BE2C (cell line): Measurements from ENCODE around the gene INTS3.

Experiments used
- DNase-seq: peaks from one replicate; pipeline ENCODE4 v3.0.0-alpha.2; 2020
- H3K27me3 ChIP-seq: fragments of 250-450 bp; sonication (Bioruptor Pico); 2 replicates; pipeline ENCODE4 v1.5.1; 2020; ENCODE audit warnings: mild to moderate bottlenecking
- H3K36me3 ChIP-seq: fragments of 250-450 bp; sonication (Bioruptor Pico); 2 replicates; pipeline ENCODE4 v1.5.1; 2020; ENCODE audit warnings: mild to moderate bottlenecking
- H3K4me1 ChIP-seq: fragments of 250-450 bp; sonication (Bioruptor Pico); 2 replicates; pipeline ENCODE4 v1.5.1; 2020
- H3K4me3 ChIP-seq: 2 replicates; pipeline ENCODE4 v1.5.1; 2011; ENCODE audit warnings: low read depth, low read length
- H3K9me3 ChIP-seq: fragments of 250-450 bp; sonication (Bioruptor Pico); 2 replicates; pipeline ENCODE4 v1.5.1; 2020
- CTCF ChIP-seq: IDR thresholded peaks from 2 replicates; pipeline ENCODE4 v1.5.1; 2012; ENCODE audit warnings: mild to moderate bottlenecking, low read depth, low read length

The INTS3 gene

DNA sequence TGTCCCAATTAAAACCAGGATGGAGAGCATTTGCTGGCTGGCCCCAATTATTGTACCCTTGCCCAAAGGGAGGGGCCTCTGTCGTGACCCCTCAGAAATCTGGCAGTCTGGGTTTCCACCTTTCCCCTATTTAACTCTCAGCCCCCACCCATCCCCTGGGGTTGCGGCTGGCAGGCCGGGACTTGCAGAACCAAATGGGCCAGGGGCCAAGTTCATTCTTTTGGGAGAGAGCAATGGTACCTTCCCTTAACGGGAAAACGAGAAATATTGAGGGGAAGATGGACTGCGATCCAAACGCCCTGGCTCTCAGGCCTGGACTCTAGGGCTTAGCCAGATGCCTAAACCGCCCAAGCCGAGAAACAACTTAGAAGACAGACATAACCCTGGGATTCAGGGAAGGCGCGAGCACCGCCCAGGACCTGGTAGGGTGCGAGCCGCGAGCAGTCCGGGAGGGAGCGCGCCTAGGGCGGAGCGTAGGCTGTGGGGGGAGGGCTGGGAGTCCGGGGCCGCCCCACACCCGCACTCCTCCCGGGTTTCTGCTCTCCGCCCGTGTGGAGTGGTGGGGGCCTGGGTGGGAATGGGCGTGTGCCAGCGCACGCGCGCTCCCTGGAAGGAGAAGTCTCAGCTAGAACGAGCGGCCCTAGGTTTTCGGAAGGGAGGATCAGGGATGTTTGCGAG lies 47.1 kb downstream of the INTS3 start, which contains the start of gene SLC27A3:
Gene SLC27A3, plus strand, starts transcription at position 628 of the 678 bp plus-strand sequence. CDS start 91 bp downstream, outside the sequence.
- TF ChIP-seq CTCF = no peak
- peaks cover 9% of the 10 kb centered on the region for H3K36me3 ChIP-seq
- DNase-seq = peak; percentile 62
- no peaks in the 10 kb centered on the region for H3K9me3 ChIP-seq
- peak within 1 kb of the TSS; percentile 74 for H3K4me3 ChIP-seq
- peaks cover 6% of the 10 kb centered on the region for H3K4me1 ChIP-seq
- no peaks in the 10 kb centered on the region for H3K27me3 ChIP-seq

DNA sequence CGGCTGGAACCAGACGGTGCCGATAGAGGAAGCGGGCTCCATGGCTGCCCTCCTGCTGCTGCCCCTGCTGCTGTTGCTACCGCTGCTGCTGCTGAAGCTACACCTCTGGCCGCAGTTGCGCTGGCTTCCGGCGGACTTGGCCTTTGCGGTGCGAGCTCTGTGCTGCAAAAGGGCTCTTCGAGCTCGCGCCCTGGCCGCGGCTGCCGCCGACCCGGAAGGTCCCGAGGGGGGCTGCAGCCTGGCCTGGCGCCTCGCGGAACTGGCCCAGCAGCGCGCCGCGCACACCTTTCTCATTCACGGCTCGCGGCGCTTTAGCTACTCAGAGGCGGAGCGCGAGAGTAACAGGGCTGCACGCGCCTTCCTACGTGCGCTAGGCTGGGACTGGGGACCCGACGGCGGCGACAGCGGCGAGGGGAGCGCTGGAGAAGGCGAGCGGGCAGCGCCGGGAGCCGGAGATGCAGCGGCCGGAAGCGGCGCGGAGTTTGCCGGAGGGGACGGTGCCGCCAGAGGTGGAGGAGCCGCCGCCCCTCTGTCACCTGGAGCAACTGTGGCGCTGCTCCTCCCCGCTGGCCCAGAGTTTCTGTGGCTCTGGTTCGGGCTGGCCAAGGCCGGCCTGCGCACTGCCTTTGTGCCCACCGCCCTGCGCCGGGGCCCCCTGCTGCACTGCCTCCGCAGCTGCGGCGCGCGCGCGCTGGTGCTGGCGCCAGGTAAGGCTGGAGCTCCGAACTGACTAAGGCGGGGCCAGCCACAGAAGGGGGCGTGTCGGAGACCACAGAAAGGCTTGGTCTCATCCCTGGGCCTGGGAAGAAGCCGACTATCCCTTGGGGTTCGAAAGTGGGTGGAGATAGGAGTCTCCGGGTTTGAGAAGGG lies 47.8 kb downstream of the INTS3 start:
- Histone ChIP-seq H3K36me3 (peaks cover 4% of the 10 kb centered on the region; the same call in 1 of the 2 replicates), H3K4me1 (peaks cover 1% of the 10 kb centered on the region), H3K4me3 (peak overlapping the region; percentile 74), H3K27me3 (no peaks in the 10 kb centered on the region), H3K9me3 (no peaks in the 10 kb centered on the region)
- TF ChIP-seq CTCF = no peak
- DNase-seq = peak; percentile 65

DNA sequence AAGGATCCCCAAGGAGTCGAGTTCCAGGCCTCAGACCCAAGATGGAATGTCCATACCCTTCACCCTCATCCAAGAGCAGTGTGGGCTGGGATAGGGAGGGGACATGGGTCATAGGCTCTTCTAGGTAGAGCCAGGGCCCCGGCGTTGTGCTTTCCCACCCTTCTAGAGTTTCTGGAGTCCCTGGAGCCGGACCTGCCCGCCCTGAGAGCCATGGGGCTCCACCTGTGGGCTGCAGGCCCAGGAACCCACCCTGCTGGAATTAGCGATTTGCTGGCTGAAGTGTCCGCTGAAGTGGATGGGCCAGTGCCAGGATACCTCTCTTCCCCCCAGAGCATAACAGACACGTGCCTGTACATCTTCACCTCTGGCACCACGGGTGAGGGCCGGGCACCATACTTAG lies 48.5 kb downstream of the INTS3 start:
- Histone ChIP-seq H3K36me3 (peaks cover 4% of the 10 kb centered on the region; the same call in 1 of the 2 replicates), H3K4me3 (peak overlapping the region; percentile 74), H3K4me1 (no peaks in the 10 kb centered on the region), H3K9me3 (no peaks in the 10 kb centered on the region), H3K27me3 (no peaks in the 10 kb centered on the region)
- no peak for DNase-seq
- no peak for TF ChIP-seq CTCF

DNA sequence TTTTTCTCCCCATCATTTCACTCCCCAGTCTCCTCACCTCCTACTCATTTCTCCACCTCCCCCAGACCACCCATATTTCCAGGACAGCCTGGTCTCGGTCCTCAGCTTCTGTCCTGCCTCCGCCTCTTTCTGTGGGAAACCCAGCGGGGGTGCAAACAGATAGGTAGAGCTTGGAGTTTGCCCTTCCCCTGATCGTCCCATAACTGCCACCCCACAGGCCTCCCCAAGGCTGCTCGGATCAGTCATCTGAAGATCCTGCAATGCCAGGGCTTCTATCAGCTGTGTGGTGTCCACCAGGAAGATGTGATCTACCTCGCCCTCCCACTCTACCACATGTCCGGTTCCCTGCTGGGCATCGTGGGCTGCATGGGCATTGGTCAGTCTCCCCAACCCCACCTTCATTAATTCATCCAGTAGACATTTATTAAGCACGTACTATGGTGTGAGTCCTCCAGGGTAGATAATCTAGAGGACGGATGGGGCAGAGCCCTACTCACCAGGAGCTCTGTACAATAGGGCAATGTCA lies 49.1 kb downstream of the INTS3 start:
- H3K9me3 ChIP-seq = no peaks in the 10 kb centered on the region
- DNase-seq = no peak
- peaks cover 4% of the 10 kb centered on the region; the same call in 1 of the 2 replicates for H3K36me3 ChIP-seq
- TF ChIP-seq CTCF = no peak
- H3K4me1 ChIP-seq = no peaks in the 10 kb centered on the region
- no peaks in the 10 kb centered on the region for H3K27me3 ChIP-seq
- H3K4me3 ChIP-seq = no peak overlapping the region

DNA sequence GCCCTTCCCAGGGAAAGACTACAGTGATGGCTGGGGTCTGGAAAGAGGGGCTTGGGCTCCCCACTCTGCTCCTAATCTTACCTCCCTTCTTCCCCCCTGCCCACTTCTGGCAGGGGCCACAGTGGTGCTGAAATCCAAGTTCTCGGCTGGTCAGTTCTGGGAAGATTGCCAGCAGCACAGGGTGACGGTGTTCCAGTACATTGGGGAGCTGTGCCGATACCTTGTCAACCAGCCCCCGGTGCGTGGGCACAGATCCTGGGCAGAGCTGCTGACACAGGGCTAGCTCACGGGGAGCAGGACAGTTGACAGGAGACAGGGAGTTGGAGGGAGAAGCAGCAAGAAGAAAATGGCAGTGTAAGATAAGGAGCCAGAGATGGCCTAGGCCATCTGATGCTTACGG lies 49.8 kb downstream of the INTS3 start:
- Histone ChIP-seq H3K4me1 (no peaks in the 10 kb centered on the region), H3K9me3 (no peaks in the 10 kb centered on the region), H3K36me3 (no peaks in the 10 kb centered on the region; the same call in 1 of the 2 replicates), H3K4me3 (no peak overlapping the region), H3K27me3 (no peaks in the 10 kb centered on the region)
- DNase-seq = no peak
- TF ChIP-seq CTCF = no peak
